Adrenal gland (tissue), 5 donors: ENCODE results near the gene ARHGAP23.

Experiments
- CTCF ChIP-seq, 6 experiments: fragments of 450-650 bp in 4 of 6; fragments of 200-600 bp in 2 of 6; sonication (generic) in 1 of 6; IDR thresholded peaks; 1 replicate in 5 of 6; 2 replicates in 1 of 6; pipeline versions ENCODE4 v1.5.1 to v1.8.0; 2016 to 2021; ENCODE audit warnings: antibody characterized with exemption in 6 of 6, mild to moderate bottlenecking in 2 of 6, moderate library complexity in 1 of 6
- POLR2A ChIP-seq, 2 donors: fragments of 450-650 bp; IDR thresholded peaks; one replicate each; pipeline ENCODE4 v1.6.1; 2017; ENCODE audit warnings: antibody characterized with exemption in 2 of 2, mild to moderate bottlenecking in 2 of 2, moderate library complexity in 1 of 2
- donor health status: DM: no; HTN: no; CAD: no.

GRCh38 chr17:38504216-38504615 lies 76.0 kb downstream of the ARHGAP23 start:
- TF ChIP-seq POLR2A (IDR thresholded peaks at IDR 0.05) (no peak), CTCF (IDR thresholded peaks at IDR 0.05) (no peak)
